Esophagus muscularis mucosa (tissue), 4 donors: ENCODE results near the gene MFSD6. TPM values are rescaled to one million over a fixed set of nuclear protein-coding genes. Genes with fewer than 3 reads are reported as not detected.

Experiments
- DNase-seq: peaks from one replicate; pipeline ENCODE4 v3.0.0-alpha.2; 2017; ENCODE audit errors: extremely low spot score
- H3K27ac ChIP-seq, 4 donors: fragments of 200-600 bp; sonication (generic); replicated peaks in 1 of 4; 1 replicate in 3 of 4; 2 replicates in 1 of 4; pipeline ENCODE4 v1.5.1; 2016 to 2019; ENCODE audit warnings: mild to moderate bottlenecking in 1 of 4
- H3K27me3 ChIP-seq, 4 donors: fragments of 200-600 bp; sonication (generic); one replicate each; pipeline versions ENCODE4 v1.5.1 to v1.6.0; 2016 to 2019
- H3K36me3 ChIP-seq, 4 donors: fragments of 200-600 bp; sonication (generic); one replicate each; pipeline ENCODE4 v1.5.1; 2016 to 2019
- H3K4me1 ChIP-seq, 4 donors: fragments of 200-600 bp; sonication (generic); one replicate each; pipeline ENCODE4 v1.5.1; 2016 to 2019
- H3K4me3 ChIP-seq, 4 donors: fragments of 200-600 bp; sonication (generic); 1 replicate in 2 of 4; 2 replicates in 2 of 4; pipeline ENCODE4 v1.5.1; 2016 to 2019; ENCODE audit warnings: mild to moderate bottlenecking in 4 of 4, moderate library complexity in 1 of 4
- H3K9me3 ChIP-seq, 4 donors: fragments of 200-600 bp; sonication (generic); 1 replicate in 3 of 4; 2 replicates in 1 of 4; pipeline ENCODE4 v1.5.1; 2016 to 2019
- CTCF ChIP-seq, 3 experiments: fragments of 200-600 bp in 2 of 3; fragments of 450-650 bp in 1 of 3; sonication (generic) in 2 of 3; IDR thresholded peaks; one replicate each; pipeline ENCODE4 v1.5.1; 2017 to 2019; ENCODE audit warnings: antibody characterized with exemption in 3 of 3, mild to moderate bottlenecking in 2 of 3, moderate library complexity in 1 of 3
- EP300 ChIP-seq: sonication (generic); formaldehyde crosslinking; IDR thresholded peaks from one replicate; pipeline ENCODE4 v1.6.1; 2017; ENCODE audit warnings: antibody characterized with exemption
- POLR2A ChIP-seq: fragments of 450-650 bp; IDR thresholded peaks from one replicate; pipeline ENCODE4 v1.6.1; 2017; ENCODE audit warnings: antibody characterized with exemption, moderate library complexity, mild to moderate bottlenecking, low read depth
- POLR2AphosphoS5 ChIP-seq, 2 donors: sonication (generic); formaldehyde crosslinking; IDR thresholded peaks; one replicate each; pipeline ENCODE4 v1.6.1; 2017; ENCODE audit warnings: antibody characterized with exemption in 2 of 2
- WGBS: methylation state at CpG from one replicate; pipeline ENCODE4 v1.1.5; 2018; 5-methylcytosine and 5-hydroxymethylcytosine counted together
- intact Hi-C: fragments of 100-400 bp; cut with DNase I; formaldehyde crosslinking; loops from one replicate; pipeline ENCODE4 v1.15.1; 2023
- total RNA-seq, 4 donors: library from RNA; depleted of rRNA; stranded (reverse); fragments of >200 nt; gene quantifications; one replicate each; pipeline versions ENCODE4 v1.1.0 to v1.2.1, GENCODE V29; 2016

The MFSD6 gene
- total RNA-seq, 4 donors from 2014 or later, result 145 to 180 (median 163) TPM

- 93% methylated on average over 8 of the region's 8 CpGs for WGBS
- intact Hi-C loops, result no loop called here
Measured at GRCh38 chr2:190458352-190459107, 50.4 kb downstream of the MFSD6 start.

GRCh38 chr2:190459881-190460280 is 51.7 kb downstream of the MFSD6 start:
- TF ChIP-seq EP300 (no peak), POLR2A (no peak), CTCF (IDR thresholded peaks at IDR 0.05) (no peak)
- H3K27ac ChIP-seq, result no peak overlapping the region
- H3K27me3 ChIP-seq, result no peaks in the 10 kb centered on the region
- peaks cover 0 to 8% (median 5%) of the 10 kb centered on the region in 4 donors for H3K4me1 ChIP-seq
- H3K36me3 ChIP-seq, result peaks cover 0 to 4% (median 1%) of the 10 kb centered on the region in 4 donors
- WGBS, result 100% methylated on average over 1 of the region's 1 CpG
- DNase-seq, result no peak
- intact Hi-C loops, result no loop called here
- no peak overlapping the region for H3K4me3 ChIP-seq
- H3K9me3 ChIP-seq, result no peaks in the 10 kb centered on the region

More at GRCh38 chr2:190458352-190459107, 50.4 kb downstream of the MFSD6 start:
- DNase-seq, result no peak
- Histone ChIP-seq H3K4me3 (no peak overlapping the region), H3K36me3 (peaks cover 0 to 4% (median 1%) of the 10 kb centered on the region in 4 donors), H3K4me1 (peaks cover 0 to 7% (median 2%) of the 10 kb centered on the region in 4 donors), H3K27me3 (no peaks in the 10 kb centered on the region), H3K27ac (no peak overlapping the region), H3K9me3 (no peaks in the 10 kb centered on the region)
- TF ChIP-seq POLR2A, result no peak

GRCh38 chr2:190460487-190460886 is 52.3 kb downstream of the MFSD6 start:
- intact Hi-C loops, result no loop called here
- Histone ChIP-seq H3K4me1 (peaks cover 0 to 8% (median 5%) of the 10 kb centered on the region in 4 donors), H3K9me3 (no peaks in the 10 kb centered on the region), H3K36me3 (peaks cover 0 to 4% (median 1%) of the 10 kb centered on the region in 4 donors), H3K4me3 (no peak overlapping the region), H3K27me3 (no peaks in the 10 kb centered on the region), H3K27ac (no peak overlapping the region)
- 82% methylated on average over 5 of the region's 5 CpGs for WGBS
- no peak for TF ChIP-seq EP300
- no peak for TF ChIP-seq POLR2AphosphoS5 (IDR thresholded peaks at IDR 0.05)
- TF ChIP-seq CTCF (IDR thresholded peaks at IDR 0.05), result no peak
- no peak for TF ChIP-seq POLR2A
- no peak for DNase-seq

- Histone ChIP-seq H3K27ac (no peak overlapping the region), H3K4me3 (no peak overlapping the region), H3K36me3 (peaks cover 0 to 2% (median 0%) of the 10 kb centered on the region in 4 donors), H3K9me3 (no peaks in the 10 kb centered on the region), H3K4me1 (peaks cover 11 to 21% (median 19%) of the 10 kb centered on the region in 4 donors), H3K27me3 (no peaks in the 10 kb centered on the region)
- TF ChIP-seq POLR2AphosphoS5 (IDR thresholded peaks at IDR 0.05) (no peak), CTCF (IDR thresholded peaks at IDR 0.05) (no peak), POLR2A (no peak), EP300 (no peak)
- intact Hi-C loops, result no loop called here
- WGBS, result 80% methylated on average over 2 of the region's 2 CpGs
- DNase-seq, result no peak
Measured at GRCh38 chr2:190462181-190462580, 54.0 kb downstream of the MFSD6 start.

- Histone ChIP-seq H3K27ac (no peak overlapping the region), H3K4me1 (peaks cover 15 to 25% (median 23%) of the 10 kb centered on the region in 4 donors), H3K9me3 (no peaks in the 10 kb centered on the region), H3K36me3 (peaks cover 0 to 2% (median 0%) of the 10 kb centered on the region in 4 donors), H3K4me3 (no peak overlapping the region), H3K27me3 (no peaks in the 10 kb centered on the region)
- 95% methylated on average over 1 of the region's 1 CpG for WGBS
- no peak for TF ChIP-seq EP300
- TF ChIP-seq CTCF (IDR thresholded peaks at IDR 0.05), result no peak
- no peak for TF ChIP-seq POLR2AphosphoS5 (IDR thresholded peaks at IDR 0.05)
- no peak for TF ChIP-seq POLR2A
- no peak for DNase-seq
- intact Hi-C loops, result no loop called here
Measured at GRCh38 chr2:190462611-190463010, 54.5 kb downstream of the MFSD6 start.
